T-cell (primary cell): ENCODE measurements around the gene TAS2R10. TPM values are rescaled to one million over a fixed set of nuclear protein-coding genes. Genes with fewer than 3 reads are reported as not detected.

Experiments used
- ATAC-seq, 4 experiments: fragments of 200-7000 bp in 3 of 4; fragments of 150-1000 bp in 1 of 4; cut with Tn5 transposase; replicated peaks in 1 of 4; 1 replicate in 3 of 4; 2 replicates in 1 of 4; pipeline ENCODE4 v1.10.0; 2021; ENCODE audit warnings: moderate library complexity in 3 of 4, mild to moderate bottlenecking in 2 of 4, moderate number of reproducible peaks in 1 of 4
- CTCF ChIA-PET, 2 donors: fragments of 300-600 bp; sonication (Branson Sonifier 250); formaldehyde crosslinking; loops; one replicate each; lab custom pipeline; 2022; ENCODE audit warnings: antibody characterized with exemption in 2 of 2; lab: Charles Lee
- POLR2A ChIA-PET, 2 donors: fragments of 300-600 bp; sonication (Branson Sonifier 250); formaldehyde crosslinking; loops; one replicate each; lab custom pipeline; 2022; ENCODE audit warnings: antibody characterized with exemption in 2 of 2; lab: Charles Lee
- DNase-seq, 35 experiments: peaks; one replicate each; pipeline versions ENCODE4 v3.0.0 to v3.0.0-alpha.2; 2013 to 2023
- H3K27ac ChIP-seq: one replicate; pipeline ENCODE4 v1.5.1; 2013; ENCODE audit warnings: low read length
- H3K27me3 ChIP-seq, 2 experiments: replicated peaks in 1 of 2; 1 replicate in 1 of 2; 2 replicates in 1 of 2; pipeline versions ENCODE4 v1.6.1 to v1.7.0; 2013; ENCODE audit warnings: low read length in 1 of 2, mixed read lengths in 1 of 2; ENCODE audit not compliant: control insufficient read depth in 2 of 2, insufficient read depth in 2 of 2; ENCODE audit errors: extremely low read depth in 1 of 2
- H3K36me3 ChIP-seq, 2 donors: 1 replicate in 1 of 2; 2 replicates in 1 of 2; pipeline versions ENCODE4 v1.6.1 to v1.7.0; 2013; ENCODE audit warnings: low read length in 1 of 2; ENCODE audit not compliant: control insufficient read depth in 2 of 2, insufficient read depth in 1 of 2; ENCODE audit errors: extremely low read depth in 1 of 2
- H3K4me1 ChIP-seq, 2 experiments: 1 replicate in 1 of 2; 2 replicates in 1 of 2; pipeline versions ENCODE4 v1.6.1 to v1.7.0; 2013; ENCODE audit warnings: low read length in 2 of 2, mixed read lengths in 1 of 2; ENCODE audit not compliant: insufficient read depth in 2 of 2, control insufficient read depth in 1 of 2; ENCODE audit errors: extremely low read depth in 1 of 2
- H3K4me3 ChIP-seq, 2 donors: 1 replicate in 1 of 2; 2 replicates in 1 of 2; pipeline versions ENCODE4 v1.5.1 to v1.7.0; 2013; ENCODE audit warnings: mild to moderate bottlenecking in 2 of 2, low read length in 1 of 2, moderate library complexity in 1 of 2; ENCODE audit not compliant: control insufficient read depth in 1 of 2; ENCODE audit errors: extremely low read depth in 1 of 2
- H3K9me3 ChIP-seq: 2 replicates; pipeline ENCODE4 v1.7.0; 2013
- H3K27ac Mint-ChIP-seq, 2 donors: one replicate each; pipeline ENCODE4 v1.8.0; 2020 to 2021; ENCODE audit warnings: mild to moderate bottlenecking in 2 of 2, mixed read lengths in 2 of 2
- H3K27me3 Mint-ChIP-seq, 2 donors: one replicate each; pipeline ENCODE4 v1.8.0; 2021 to 2022; ENCODE audit warnings: mixed read lengths in 2 of 2
- H3K36me3 Mint-ChIP-seq: one replicate; pipeline ENCODE4 v1.8.0; 2021; ENCODE audit warnings: mixed read lengths
- H3K4me1 Mint-ChIP-seq, 3 donors: one replicate each; pipeline ENCODE4 v1.8.0; 2020 to 2022; ENCODE audit warnings: mixed read lengths in 3 of 3, mild to moderate bottlenecking in 1 of 3
- H3K4me3 Mint-ChIP-seq, 3 donors: one replicate each; pipeline ENCODE4 v1.8.0; 2020 to 2022; ENCODE audit warnings: mild to moderate bottlenecking in 3 of 3, mixed read lengths in 3 of 3, moderate library complexity in 3 of 3
- H3K9me3 Mint-ChIP-seq, 3 donors: one replicate each; pipeline ENCODE4 v1.8.0; 2020 to 2022; ENCODE audit warnings: mixed read lengths in 3 of 3
- WGBS: methylation state at CpG from one replicate; pipeline ENCODE4 v1.1.5; 2013; ENCODE audit warnings: missing lambda C conversion rate; ENCODE audit not compliant: insufficient coverage; 5-methylcytosine and 5-hydroxymethylcytosine counted together
- total RNA-seq, 35 experiments: library from RNA in 6 of 35; stranded (reverse) in 6 of 35; fragments of 120-200 nt in 1 of 35; gene quantifications; one replicate each; pipeline versions ENCODE4 v1.2.1 to v1.2.4 and lab custom pipeline; 2013 to 2026

TAS2R10 gene
- total RNA-seq, 5 donors from 2014 or later (not counting 1 experiment from before 2014, with no cell fraction given), result 0.33 to 1.3 (median 1.2) TPM; not detected in 2

DNA sequence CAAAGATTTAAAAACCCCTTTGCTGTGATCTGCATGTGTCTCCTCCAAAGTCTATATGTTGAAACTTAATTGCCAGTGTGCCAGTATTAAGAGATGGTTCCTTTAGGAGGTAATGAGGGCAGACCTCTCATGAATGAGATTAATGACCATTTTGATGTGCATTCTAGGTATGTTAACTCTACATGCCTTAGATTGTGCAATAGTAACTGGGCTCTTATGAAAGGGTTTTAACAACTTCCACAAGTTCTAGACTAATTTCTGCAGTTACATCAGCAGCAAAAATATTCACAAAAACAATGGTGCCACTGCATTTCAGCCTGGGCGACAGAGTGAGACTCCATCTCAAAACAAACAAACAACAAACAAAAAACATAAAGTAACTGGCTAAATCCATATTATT is 3.8 kb upstream of the TAS2R10 start:
- Mint-ChIP-seq H3K27me3 (no peaks in the 10 kb centered on the region), H3K4me3 (no peak overlapping the region), H3K4me1 (no peaks in the 10 kb centered on the region), H3K27ac (no peak overlapping the region), H3K9me3 (no peaks in the 10 kb centered on the region), H3K36me3 (no peaks in the 10 kb centered on the region)
- ChIA-PET CTCF (no interaction called here), POLR2A (no interaction called here)
- H3K9me3 ChIP-seq, result no peaks in the 10 kb centered on the region
- DNase-seq, result no peak
- no peak for ATAC-seq
- no peaks in the 10 kb centered on the region for H3K4me1 ChIP-seq
- H3K36me3 ChIP-seq, result no peaks in the 10 kb centered on the region
- H3K27ac ChIP-seq, result no peak overlapping the region
- no CpG with 5 or more reads among the region's 1 CpG for WGBS
- no peaks in the 10 kb centered on the region for H3K27me3 ChIP-seq
- no peak overlapping the region for H3K4me3 ChIP-seq

GRCh38 chr12:10824957-10825356 is 1.2 kb downstream of the TAS2R10 start:
- ChIA-PET POLR2A (no interaction called here), CTCF (no interaction called here)
- H3K27ac Mint-ChIP-seq, result no peak overlapping the region
- no peak overlapping the region for H3K4me3 Mint-ChIP-seq
- no peak for ATAC-seq
- no peaks in the 10 kb centered on the region for H3K4me1 Mint-ChIP-seq
- H3K27me3 ChIP-seq, result no peaks in the 10 kb centered on the region
- H3K9me3 ChIP-seq, result no peaks in the 10 kb centered on the region
- 100% methylated on average over 1 of the region's 3 CpGs for WGBS
- H3K4me3 ChIP-seq, result no peak overlapping the region
- H3K36me3 Mint-ChIP-seq, result no peaks in the 10 kb centered on the region
- H3K27me3 Mint-ChIP-seq, result no peaks in the 10 kb centered on the region
- no peak for DNase-seq
- no peaks in the 10 kb centered on the region for H3K4me1 ChIP-seq
- H3K9me3 Mint-ChIP-seq, result no peaks in the 10 kb centered on the region
- H3K36me3 ChIP-seq, result no peaks in the 10 kb centered on the region
- no peak overlapping the region for H3K27ac ChIP-seq

DNA sequence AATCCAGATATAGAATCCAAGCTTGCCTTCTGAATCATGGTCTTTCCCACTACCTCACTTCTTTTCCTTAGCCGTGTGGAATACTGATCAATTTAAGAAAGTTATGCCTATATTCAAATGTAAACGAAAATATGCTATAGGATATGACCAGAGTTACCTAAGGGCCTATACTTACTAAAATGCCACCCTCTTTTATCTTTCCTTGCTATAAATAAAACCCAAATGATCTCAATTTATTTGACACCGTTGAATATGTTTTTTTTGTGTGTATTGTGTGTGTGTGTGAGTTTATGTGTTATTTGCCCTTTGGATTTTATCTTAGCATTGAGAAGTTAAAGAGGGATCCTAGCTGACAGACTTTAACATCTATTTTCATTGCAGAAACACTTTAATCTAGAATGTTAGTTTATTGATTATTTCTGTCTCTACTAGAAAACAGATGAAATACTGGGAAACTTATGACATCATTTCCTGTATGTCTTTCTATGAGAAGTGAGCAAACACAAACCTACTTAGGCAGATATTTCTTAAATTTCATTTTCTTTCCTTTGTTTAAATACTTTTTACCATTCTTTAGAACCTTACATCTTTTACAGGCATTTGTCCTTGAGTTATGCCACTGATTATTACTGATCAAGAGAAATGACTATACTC is 14.1 kb downstream of the TAS2R10 start:
- H3K4me1 ChIP-seq, result no peaks in the 10 kb centered on the region
- CTCF ChIA-PET, result no interaction called here
- Mint-ChIP-seq H3K27ac (no peak overlapping the region), H3K4me1 (peaks cover 0 to 2% (median 0%) of the 10 kb centered on the region in 3 donors), H3K27me3 (peaks cover 23 to 24% of the 10 kb centered on the region in 2 donors), H3K9me3 (no peaks in the 10 kb centered on the region), H3K4me3 (no peak overlapping the region), H3K36me3 (no peaks in the 10 kb centered on the region)
- H3K36me3 ChIP-seq, result no peaks in the 10 kb centered on the region
- no peaks in the 10 kb centered on the region for H3K9me3 ChIP-seq
- no peaks in the 10 kb centered on the region for H3K27me3 ChIP-seq
- H3K27ac ChIP-seq, result no peak overlapping the region
- no peak for ATAC-seq
- H3K4me3 ChIP-seq, result no peak overlapping the region
- DNase-seq, result no peak
- WGBS, result no CpG with 5 or more reads among the region's 3 CpGs
- POLR2A ChIA-PET, result no interaction called here

GRCh38 chr12:10810068-10810467 is 16.1 kb downstream of the TAS2R10 start, which contains the start of gene TAS2R9:
Gene TAS2R9 (minus strand): TSS chr12:10810168. CDS start chr12:10810075, 93 bp downstream.
- Mint-ChIP-seq H3K9me3 (no peaks in the 10 kb centered on the region), H3K27ac (no peak within 1 kb of the TSS), H3K4me3 (no peak within 1 kb of the TSS), H3K4me1 (peaks cover 0 to 2% (median 0%) of the 10 kb centered on the region in 3 donors), H3K27me3 (peaks cover 26 to 33% of the 10 kb centered on the region in 2 donors), H3K36me3 (no peaks in the 10 kb centered on the region)
- H3K27me3 ChIP-seq, result no peaks in the 10 kb centered on the region
- no peak within 1 kb of the TSS for H3K27ac ChIP-seq
- no peak for DNase-seq
- no peaks in the 10 kb centered on the region for H3K4me1 ChIP-seq
- POLR2A ChIA-PET, result no interaction called here
- CTCF ChIA-PET, result no interaction called here
- H3K4me3 ChIP-seq, result no peak within 1 kb of the TSS
- H3K9me3 ChIP-seq, result no peaks in the 10 kb centered on the region
- H3K36me3 ChIP-seq, result no peaks in the 10 kb centered on the region
- no peak for ATAC-seq

GRCh38 chr12:10807186-10807585 is 19.0 kb downstream of the TAS2R10 start, which contains the start of gene TAS2R8:
Gene TAS2R8 (minus strand): TSS chr12:10807286. CDS start chr12:10806980, 306 bp downstream.
- H3K27ac Mint-ChIP-seq, result no peak within 1 kb of the TSS
- no peak for ATAC-seq

GRCh38 chr12:10802587-10802986 is 23.6 kb downstream of the TAS2R10 start, which contains the start of gene TAS2R7:
Gene TAS2R7 (minus strand): TSS chr12:10802627. CDS start chr12:10802570, 57 bp downstream.
- no peaks in the 10 kb centered on the region for H3K4me1 Mint-ChIP-seq
- peaks cover 30 to 36% of the 10 kb centered on the region in 2 donors for H3K27me3 Mint-ChIP-seq
- POLR2A ChIA-PET, result no interaction called here

More at GRCh38 chr12:10807186-10807585, 19.0 kb downstream of the TAS2R10 start, which contains the start of gene TAS2R8:
- H3K27me3 ChIP-seq, result peaks cover 0 to 3% of the 10 kb centered on the region in 2 experiments
- peaks cover 25 to 35% of the 10 kb centered on the region in 2 donors for H3K27me3 Mint-ChIP-seq
- H3K36me3 Mint-ChIP-seq, result no peaks in the 10 kb centered on the region
- no peak within 1 kb of the TSS for H3K27ac ChIP-seq
- DNase-seq, result no peak
- H3K4me3 ChIP-seq, result no peak within 1 kb of the TSS
- no peaks in the 10 kb centered on the region for H3K36me3 ChIP-seq
- H3K9me3 ChIP-seq, result no peaks in the 10 kb centered on the region
- H3K4me1 Mint-ChIP-seq, result peaks cover 0 to 2% (median 0%) of the 10 kb centered on the region in 3 donors
- H3K4me1 ChIP-seq, result no peaks in the 10 kb centered on the region
- no peak within 1 kb of the TSS for H3K4me3 Mint-ChIP-seq
- WGBS, result no CpG with 5 or more reads among the region's 1 CpG
- H3K9me3 Mint-ChIP-seq, result no peaks in the 10 kb centered on the region
- CTCF ChIA-PET, result no interaction called here
- POLR2A ChIA-PET, result no interaction called here

More at GRCh38 chr12:10802587-10802986, 23.6 kb downstream of the TAS2R10 start, which contains the start of gene TAS2R7:
- WGBS, result no CpG with 5 or more reads among the region's 4 CpGs
- H3K9me3 Mint-ChIP-seq, result no peaks in the 10 kb centered on the region
- no peaks in the 10 kb centered on the region for H3K4me1 ChIP-seq
- no peaks in the 10 kb centered on the region for H3K36me3 Mint-ChIP-seq
- CTCF ChIA-PET, result no interaction called here
- no peak within 1 kb of the TSS for H3K27ac Mint-ChIP-seq
- ATAC-seq (no peak), DNase-seq (no peak)
- no peaks in the 10 kb centered on the region for H3K36me3 ChIP-seq
- H3K27ac ChIP-seq, result no peak within 1 kb of the TSS
- H3K27me3 ChIP-seq, result peaks cover 0 to 3% of the 10 kb centered on the region in 2 experiments
- no peaks in the 10 kb centered on the region for H3K9me3 ChIP-seq
- H3K4me3 Mint-ChIP-seq, result no peak within 1 kb of the TSS
- no peak within 1 kb of the TSS for H3K4me3 ChIP-seq
